Stromal cell of bone marrow (primary cell): ENCODE data around the gene CCDC97.
"Not testable (repeated sequence)": the region's sequence is repeated elsewhere in the genome, so short reads cannot be mapped to it uniquely, and the experiment has no call there.

Experiments
- DNase-seq: peaks from one replicate; pipeline ENCODE4 v3.0.0-alpha.2; 2012; ENCODE audit warnings: low read depth

CCDC97 gene

DNA sequence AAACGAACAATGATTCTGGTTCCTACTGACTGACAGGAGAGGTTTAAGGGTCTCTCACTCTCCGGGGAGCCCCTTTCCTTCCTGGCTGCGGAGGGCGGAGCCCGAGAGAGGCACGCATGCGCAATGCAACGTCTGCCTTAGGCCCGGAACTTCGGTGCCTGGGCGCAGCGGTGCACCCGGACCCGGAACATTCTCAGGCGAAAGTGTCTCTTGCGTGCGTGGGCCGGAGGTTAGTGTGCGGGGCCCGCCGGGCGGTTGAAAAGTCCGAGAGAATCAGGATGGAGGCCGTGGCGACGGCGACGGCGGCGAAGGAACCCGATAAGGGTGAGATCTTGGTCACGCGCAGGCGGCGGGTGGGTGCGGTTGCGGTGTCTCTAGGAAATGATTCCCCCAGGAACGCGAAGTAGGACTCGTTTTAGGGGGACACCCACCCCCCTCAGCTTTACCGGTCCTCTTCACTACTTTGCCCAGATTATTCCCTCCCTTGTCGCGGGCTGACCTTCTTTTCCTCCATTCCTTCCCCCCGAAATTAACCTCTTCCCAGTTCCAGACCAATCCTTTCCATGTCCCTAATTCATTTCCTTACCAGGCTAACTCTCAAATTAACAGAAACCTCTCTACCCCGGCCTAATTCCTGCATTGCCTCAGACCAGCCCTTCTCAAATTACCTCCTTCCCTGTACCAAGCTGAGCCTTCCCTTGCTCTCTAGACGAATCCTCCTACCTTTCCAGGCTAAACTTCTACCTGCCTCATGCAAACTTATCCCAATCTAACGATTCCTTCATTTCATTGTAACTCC lies at the start of gene CCDC97:
Gene CCDC97 (plus strand): TSS at position 140 of the 799 bp plus-strand sequence. CDS start 139 bp downstream, at position 279.
- peak; percentile 62 for DNase-seq

DNA sequence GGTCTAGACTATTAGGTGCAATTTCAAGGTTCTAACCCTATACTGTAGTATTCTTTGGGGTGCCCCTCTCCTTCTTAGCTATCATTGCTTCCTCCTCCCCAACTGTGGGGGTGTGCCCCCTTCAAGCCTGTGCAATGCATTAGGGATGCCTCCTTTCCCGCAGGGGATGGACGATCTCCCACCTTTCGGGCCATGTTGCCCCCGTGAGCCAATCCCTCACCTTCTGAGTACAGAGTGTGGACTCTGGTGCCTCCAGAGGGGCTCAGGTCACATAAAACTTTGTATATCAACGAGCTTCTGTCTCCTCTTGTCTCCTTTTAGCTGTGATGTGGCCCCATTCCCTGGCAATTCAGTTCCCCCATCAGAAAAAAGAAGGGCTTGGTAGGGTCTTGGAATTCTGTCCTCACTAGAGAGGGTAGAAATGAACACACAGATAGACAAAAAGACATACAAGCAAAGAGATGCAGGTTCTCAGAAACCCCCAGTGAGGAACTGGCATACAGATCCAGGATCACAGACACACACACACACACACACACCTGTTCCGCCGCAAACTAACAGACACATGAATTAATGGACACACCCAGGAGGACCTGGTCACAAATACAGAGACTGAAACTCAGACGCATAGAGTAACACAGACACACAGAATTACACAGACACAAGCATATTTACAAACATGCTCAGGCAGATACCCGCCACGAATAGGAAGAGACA lies 48.3 kb upstream of the CCDC97 start:
- DNase-seq = no peak

DNA sequence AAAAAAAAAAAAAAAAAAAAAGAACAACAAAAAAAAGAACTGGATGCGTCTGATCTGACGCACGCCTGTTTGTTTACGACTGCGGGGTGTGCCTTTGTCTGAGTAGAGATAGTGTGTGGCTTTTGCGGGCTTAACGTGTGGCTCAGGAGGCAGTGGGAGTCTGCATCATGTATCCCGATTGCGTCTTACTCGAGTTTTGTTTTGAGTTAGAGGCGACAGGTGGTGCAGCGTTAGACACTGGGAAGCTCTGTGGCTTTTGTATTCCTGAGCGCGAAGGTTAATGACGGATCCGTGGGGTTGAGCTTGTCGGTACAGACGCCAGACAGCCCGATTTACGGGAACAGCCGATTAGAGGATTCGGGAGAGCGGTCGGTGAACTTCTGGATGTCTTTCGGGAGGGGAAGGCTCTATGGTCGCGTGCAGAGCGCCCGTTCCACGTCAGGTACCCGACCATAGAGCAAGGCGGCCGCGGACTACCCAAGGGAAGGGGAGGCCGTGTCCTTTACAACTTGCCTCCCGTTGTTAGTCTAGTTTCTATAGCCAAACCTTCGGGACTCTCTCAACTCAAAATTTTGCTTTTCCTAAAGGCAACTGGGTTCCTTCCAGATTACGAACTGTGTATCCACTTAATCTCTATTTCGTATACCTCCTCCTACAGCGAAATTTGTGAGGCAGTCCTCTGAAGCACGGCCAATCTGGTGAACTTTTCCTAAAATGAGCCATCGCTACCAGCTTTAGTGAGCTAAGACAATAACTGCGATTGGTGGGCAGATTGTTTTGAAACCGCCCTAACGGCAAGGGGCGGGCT lies 46.7 kb upstream of the CCDC97 start:
- peak; percentile 41 for DNase-seq

DNA sequence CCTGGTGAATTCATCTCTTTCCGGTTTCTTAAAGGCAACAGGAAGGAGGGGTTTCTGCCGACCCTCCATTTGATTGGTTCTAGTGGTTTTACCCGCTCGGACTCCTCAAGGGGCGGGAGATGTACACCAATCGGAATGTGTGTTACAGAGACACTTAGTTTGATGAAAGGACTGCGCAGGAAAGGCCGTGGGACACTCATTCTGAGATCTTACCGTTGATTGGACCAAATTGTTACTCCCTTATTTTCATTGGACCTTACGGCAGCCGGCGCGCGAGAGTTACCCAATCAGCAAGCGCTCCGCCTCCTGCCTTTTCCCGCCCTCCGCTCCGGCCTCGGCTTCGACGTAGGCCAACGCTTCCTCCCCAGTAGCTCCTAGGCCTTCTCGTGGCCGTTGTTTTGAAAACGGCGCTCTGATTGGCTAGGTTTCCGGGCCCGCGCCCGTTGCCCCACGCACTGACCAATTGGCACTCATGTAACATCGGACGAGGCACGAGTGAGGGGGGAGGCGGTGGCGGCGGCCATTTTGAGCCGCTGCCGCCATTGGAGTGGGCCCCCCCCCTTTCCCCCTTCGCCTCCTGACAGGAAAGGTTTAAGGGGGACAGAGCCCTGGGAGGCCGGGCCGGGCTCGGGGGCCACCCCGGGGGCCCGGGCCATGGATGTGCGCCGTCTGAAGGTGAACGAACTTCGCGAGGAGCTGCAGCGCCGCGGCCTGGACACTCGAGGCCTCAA lies 46.0 kb upstream of the CCDC97 start, which contains the start of gene HNRNPUL1:
Gene HNRNPUL1 (plus strand): TSS at position 523 of the 731 bp plus-strand sequence. CDS start 132 bp downstream, at position 655.
- peak; percentile 100 for DNase-seq

DNA sequence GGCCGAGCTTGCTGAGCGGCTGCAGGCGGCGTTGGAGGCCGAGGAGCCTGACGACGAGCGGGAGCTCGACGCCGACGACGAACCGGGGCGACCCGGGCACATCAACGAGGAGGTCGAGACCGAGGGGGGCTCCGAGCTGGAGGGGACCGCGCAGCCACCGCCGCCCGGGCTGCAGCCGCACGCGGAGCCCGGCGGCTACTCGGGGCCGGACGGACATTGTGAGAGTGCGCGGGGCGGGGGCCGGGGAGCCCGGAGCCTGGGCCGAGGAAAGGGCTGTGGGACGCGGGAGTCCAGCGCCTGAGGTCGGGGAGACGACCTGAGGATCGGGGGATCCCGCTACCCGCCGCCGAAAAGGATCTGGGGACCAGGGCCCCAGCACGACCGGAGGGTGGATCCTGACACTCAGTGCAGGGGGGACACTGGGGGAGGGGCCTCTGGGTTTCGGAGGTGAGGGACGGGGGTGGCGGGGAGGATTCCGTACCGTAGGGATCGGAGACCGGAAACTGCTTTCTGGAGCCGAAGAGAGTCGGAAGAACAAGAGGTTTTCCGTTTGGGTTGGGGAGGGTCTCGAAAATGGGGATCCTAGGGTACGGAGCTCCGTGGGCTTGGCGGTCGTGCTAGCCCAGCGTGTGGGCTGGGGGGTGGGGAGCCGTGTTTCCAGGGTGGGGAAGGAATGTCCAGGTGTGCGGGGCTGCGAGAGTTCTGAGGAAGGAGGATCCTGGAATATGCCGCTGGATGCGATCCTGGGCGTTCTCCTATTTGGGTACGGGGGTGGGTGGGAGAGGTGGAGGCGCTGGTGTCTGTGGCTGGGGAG lies 45.2 kb upstream of the CCDC97 start:
- no peak for DNase-seq

DNA sequence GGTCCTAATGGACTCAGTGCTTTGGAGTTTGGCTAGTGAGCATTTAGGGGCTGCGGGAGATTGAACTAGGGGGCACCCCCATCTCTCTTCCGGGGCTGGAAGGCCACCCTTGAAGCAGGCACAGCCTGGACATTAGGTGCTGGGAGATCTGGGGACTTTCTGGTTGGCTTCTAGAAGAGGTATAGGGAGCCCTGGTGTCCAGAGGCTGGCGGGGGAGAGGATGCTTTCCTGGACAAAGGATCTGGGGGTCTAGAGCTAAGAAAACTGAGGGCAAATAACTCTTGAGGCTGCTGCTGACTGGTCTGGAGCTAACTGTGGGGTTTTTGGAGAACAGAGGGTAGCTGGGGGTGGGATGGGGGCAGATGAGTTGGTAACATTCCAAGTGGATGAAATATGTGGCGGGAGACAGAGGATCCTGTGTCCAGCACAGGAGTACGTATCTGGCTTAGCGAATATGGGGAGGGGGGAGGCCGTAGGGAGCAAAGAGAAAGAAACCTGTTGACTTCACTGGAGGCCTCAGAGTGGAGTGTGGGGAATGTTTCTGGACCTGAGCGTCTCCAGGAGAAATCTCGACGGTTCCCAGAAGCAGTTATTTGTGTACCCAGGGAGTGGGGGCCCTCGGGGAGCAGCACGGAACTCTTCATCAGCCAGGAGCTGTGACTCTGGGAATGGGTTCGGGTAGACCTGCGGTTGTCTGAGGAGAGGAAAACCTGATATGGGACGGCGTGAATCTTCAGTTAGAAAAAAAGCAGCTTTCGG lies 44.4 kb upstream of the CCDC97 start:
- DNase-seq = no peak

DNA sequence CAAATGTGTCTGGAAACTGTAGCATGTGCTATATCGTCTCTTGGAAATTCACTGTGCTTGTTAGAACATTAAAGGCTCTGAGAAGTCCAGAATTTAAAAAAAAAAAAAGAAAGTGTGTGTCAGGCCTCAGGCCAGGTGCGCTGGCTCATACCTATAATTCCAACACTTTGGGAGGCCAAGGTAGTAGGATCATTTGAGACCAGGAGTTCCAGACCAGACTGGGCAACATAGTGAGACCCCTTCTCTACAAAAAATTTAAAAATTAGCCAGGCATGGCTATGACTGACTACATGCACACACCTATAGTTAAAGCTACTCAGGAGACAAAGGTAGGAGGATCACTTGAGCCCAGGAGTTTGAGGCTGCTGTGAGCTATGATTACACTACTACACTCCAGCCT lies 40.9 kb upstream of the CCDC97 start:
- no peak for DNase-seq

DNA sequence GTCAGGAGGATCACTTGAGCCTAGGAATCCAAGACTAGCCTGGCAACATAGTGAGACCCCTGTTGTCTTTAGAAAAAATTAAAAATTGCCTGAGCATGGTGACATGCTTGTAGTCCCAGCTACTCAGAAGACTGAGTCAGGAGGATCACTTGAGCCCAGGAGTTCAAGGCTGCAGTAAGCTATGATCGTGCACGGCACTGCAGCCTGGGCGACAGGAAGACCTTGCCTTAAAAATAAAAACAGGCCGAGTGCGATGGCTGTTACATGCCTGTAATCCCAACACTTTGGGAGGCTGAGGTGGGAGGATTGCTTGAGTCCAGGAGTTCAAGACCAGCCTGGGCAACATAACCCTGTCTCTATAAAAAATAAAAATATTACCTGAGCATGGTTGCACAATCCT lies 40.4 kb upstream of the CCDC97 start:
- DNase-seq = no peak

DNA sequence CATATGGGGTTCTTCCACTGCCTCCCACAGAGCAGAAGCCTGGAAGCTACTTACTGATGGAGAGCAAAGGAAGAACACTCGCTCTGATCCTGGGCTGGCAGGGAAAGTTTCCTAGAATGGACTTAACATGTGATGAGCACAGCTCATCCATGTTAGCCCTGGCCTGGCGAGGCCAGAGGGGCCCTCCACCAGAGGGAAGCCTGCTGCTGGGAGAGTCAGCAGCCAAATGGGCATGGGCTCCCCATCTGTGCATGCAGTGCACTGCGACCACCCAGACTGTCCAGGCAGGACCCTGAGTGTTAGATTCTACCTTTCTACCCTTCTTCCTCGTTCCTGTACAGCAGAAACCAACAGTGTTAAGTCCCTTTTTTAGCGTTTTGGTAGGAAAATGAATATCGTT lies 36.9 kb upstream of the CCDC97 start:
- no peak for DNase-seq

DNA sequence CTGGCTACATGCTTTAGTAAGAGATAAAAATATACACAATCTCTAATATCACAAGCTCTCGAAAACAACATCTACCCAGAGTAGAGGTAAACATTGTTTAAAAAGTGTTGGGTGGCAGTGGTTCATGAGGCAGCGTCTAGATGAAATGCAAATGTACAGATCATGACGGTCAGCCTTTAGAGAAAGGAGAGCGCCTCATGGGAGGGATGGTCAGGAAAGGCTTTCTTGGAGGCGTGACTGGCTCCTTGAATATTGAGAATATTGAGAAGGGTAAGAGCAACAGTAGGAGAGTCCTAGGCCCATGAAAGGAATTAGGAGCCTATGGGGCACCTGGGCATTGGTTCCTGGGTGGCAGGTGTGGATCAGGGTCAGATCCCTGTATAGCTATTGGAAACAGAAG lies 35.2 kb upstream of the CCDC97 start:
- DNase-seq = no peak

DNA sequence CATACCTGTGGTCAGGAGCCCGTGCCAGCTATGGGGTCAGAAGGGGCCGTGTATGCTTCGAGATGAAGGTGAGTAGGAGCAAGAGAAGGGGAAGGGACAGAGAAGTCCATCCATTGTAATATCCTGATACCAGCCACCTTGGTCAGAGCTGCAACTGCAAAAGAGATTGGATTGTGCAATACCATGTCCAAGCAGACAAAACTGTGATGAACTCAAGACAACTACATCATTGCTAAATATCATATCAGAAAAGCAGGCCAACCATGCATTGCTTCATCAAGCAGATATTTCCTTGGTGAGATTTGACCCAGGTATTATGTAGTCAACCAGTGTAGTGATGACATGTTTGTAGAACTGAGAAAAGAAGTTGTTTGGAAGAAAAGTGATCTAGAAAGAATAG lies 33.7 kb upstream of the CCDC97 start:
- no peak for DNase-seq

DNA sequence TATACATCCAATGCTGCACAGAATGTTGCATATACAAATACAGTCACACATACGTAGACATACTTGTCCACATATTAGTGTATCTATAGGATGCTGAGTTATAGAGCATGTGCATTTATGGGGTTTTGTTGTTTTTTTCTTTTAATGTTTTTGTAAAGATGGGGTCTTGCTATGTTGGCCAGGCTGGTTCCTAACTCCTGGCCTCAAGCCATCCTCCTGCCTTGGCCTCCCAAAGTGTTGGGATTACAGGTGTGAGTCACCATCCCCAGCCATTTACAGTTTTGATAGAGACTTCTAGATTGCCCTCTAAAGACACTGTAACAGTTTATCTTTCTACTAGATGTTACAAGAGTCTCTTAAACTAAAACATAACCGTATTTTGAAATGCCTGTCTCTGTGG lies 31.5 kb upstream of the CCDC97 start:
- no peak for DNase-seq

DNA sequence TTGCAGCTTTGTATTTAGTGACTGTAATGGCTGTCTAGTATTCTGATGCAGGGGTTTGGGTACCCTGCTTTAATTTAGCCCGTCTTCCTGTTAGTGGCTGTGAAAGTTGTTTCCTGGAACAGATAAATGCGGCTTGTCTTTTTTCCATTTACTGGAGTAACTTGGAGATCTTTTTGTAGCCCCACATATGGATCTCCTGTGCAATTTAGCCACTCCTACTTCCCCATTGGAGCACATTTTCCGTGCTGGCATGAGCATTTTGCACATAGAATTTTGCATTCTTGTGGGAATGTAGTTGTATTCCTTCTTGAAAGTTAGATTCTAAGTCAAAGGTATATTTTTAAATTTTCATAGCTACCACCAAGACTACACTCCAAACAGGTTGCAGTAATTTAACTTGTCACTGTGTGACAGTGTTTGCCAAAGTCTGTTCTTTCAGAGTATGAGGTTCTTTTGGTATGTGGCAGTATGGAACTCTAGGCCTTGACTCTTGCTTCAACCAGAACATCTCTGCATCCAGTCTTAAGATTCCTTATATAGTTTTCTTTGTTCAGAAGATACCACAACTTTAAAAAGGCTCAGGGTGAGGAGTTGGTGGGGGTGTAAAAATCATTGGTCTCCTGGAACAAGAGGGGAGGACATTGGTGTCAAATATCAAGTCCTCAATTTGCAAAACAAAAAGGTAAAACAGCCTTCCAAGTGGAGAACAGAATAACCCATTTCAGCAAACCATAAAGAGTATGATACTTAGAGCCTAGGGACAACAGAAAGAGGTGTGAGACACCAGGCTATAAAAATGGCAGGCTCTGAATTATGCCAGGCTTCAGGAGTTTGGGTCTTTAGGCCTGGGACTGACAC lies 21.1 kb upstream of the CCDC97 start:
- DNase-seq = no peak

DNA sequence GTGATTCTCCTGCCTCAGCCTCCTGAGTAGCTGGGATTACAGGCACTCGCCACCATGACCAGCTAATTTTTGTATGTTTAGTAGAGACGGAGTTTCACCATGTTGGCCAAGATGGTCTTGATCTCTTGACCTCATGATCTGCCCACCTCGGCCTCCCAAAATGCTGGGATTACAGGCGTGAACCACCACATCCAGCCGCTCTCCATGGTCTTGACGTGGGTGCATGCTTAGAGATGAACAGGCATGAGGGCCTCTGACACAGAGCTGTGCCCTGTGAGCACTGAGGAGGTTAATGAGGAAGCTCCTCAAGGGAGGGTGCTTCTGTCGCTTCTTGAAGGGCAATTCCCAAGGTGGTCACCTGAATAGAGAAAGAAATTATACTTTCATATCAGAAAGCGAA lies 20.2 kb upstream of the CCDC97 start:
- not testable (repeated sequence) for DNase-seq

DNA sequence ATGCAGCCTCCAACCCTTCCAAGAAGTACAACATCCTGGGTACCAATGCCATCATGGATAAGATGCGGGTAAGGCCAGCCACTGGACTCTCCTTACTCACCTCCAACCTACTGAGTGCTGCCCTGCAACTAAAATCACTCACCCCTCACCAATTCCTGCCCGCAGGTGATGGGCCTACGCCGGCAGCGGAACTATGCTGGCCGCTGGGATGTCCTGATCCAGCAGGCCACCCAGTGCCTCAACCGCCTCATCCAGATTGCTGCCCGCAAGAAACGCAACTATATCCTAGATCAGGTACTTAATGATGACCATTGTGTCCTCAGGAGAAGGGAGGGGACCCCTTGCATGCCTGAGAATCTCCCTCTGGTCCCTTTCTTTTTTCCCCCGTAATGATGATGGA lies 15.6 kb upstream of the CCDC97 start:
- DNase-seq = no peak

DNA sequence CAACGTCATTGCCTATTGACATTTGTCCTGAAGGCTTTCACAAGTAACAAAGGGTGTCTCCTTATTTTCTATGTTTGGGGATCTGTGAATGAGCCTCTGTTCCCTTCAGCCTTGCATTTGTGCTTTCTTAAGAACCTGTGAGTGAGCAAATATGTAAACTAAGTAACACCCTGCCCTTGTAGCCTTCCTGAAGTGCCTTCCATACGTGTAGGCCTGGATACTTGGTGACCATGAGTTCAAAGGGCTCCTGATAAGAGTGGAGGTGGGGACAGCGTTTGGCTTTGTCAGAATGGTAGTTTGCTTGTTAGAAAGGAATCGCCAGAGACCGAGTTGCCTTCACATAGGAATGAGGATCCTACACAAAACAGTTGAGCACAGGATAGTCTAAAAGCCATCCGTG lies 14.5 kb upstream of the CCDC97 start:
- no peak for DNase-seq

DNA sequence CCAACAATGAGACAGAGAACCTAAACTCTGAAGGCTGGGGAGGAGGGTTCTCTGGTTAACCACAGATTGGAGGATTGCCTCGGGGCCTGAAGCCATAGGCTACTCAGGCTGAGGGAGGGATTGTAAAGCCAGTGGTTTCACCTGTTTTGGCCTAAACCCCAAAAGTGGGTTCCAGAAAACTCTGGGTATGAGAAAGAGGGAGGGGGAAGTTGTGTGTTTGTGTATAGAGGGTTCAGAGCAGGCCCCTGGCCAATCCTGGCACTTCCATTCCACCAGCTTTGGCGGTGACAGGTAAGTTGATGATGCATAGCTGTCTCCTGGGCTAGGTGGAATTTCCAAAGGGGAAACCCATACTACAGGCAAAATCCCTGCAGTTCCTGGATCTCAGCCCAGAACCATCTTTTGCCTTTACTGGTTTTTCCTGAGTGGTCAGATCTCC lies 13.5 kb upstream of the CCDC97 start:
- no peak for DNase-seq

DNA sequence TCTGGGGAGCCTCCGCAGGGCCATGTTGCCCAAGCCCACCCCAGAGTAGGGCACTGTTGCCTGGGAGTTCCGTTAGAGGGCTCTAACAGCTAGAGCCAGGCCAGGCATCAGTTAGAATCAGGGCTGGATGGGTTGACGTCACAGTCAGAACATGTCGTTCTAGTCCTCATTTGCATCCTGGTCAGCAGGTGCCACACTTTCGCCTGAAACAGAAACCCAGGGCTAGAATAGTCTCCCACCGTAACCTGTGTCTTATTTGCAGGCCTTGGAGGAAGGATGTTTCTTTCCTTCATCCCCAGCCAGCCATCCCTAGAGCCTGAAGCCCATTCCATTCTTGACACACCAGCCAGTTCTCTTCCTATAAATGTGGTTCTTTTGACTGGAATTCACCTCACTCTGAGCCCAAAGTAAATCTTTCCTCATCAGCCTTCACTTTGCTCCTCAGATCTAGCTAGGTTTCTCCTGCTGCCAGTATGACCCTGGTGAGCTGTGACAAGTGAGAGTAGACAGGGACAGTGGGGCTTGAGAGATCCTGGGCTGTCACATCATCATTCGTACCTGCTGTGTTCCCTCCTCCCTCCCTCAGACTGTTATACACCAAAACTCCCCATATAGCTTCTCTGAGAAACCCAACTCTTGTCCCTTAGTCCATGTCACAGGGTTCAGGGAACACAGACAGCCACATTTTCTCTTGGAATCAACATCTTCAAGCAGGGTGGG lies 12.2 kb upstream of the CCDC97 start:
- no peak for DNase-seq
